ENCODE data around the gene TENM3.
A peak's percentile ranks its signal among the peaks of the same experiment; 100 is the strongest.

Gene TENM3

DNA sequence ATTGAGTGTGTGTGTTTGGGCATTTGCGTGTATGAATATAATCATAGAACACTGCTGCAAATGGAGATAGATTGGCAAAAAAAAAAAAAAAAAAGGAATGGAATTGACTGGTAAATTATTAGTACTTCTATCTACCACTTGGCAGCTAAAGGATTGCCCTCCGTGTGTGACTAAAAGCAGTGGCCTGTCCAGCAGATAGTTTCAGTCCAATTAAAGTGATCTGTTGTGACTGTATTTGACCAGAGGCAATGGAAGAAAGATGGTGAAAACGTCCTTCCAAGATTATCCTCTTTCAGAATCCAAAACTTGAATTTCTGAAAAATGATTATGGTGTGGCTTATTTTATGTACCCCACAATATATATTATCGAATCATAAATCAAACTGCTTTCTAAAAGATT, 19.5 kb upstream of the TENM3 start:
- DNase-seq, result no peak
- Mint-ChIP-seq H3K4me3 (no peak overlapping the region), H3K27ac (no peak overlapping the region), H3K36me3 (ENCODE audit: low read depth) (no peaks in the 10 kb centered on the region), H3K27me3 (ENCODE audit: low read depth, poor library complexity) (peaks cover 6% of the 10 kb centered on the region), H3K4me1 (no peaks in the 10 kb centered on the region), H3K9me3 (no peaks in the 10 kb centered on the region)
- no peak for TF ChIP-seq CTCF (IDR thresholded peaks at IDR 0.05)

- Mint-ChIP-seq H3K4me1 (no peaks in the 10 kb centered on the region), H3K27ac (no peak overlapping the region), H3K27me3 (ENCODE audit: low read depth, poor library complexity) (peaks cover 6% of the 10 kb centered on the region), H3K36me3 (ENCODE audit: low read depth) (no peaks in the 10 kb centered on the region), H3K9me3 (no peaks in the 10 kb centered on the region), H3K4me3 (no peak overlapping the region)
- no peak for DNase-seq
- no peak for TF ChIP-seq CTCF (IDR thresholded peaks at IDR 0.05)
Observed at GRCh38 chr4:182224192-182224850, 18.9 kb upstream of the TENM3 start.

- no peaks in the 10 kb centered on the region for H3K4me1 Mint-ChIP-seq
- H3K27me3 Mint-ChIP-seq (ENCODE audit: low read depth, poor library complexity), result peaks cover 6% of the 10 kb centered on the region
- no peaks in the 10 kb centered on the region for H3K9me3 Mint-ChIP-seq
- DNase-seq, result no peak
- no peak for TF ChIP-seq CTCF (IDR thresholded peaks at IDR 0.05)
- H3K27ac Mint-ChIP-seq, result peak overlapping the region; percentile 21
- H3K4me3 Mint-ChIP-seq, result no peak overlapping the region
- H3K36me3 Mint-ChIP-seq (ENCODE audit: low read depth), result peaks cover 4% of the 10 kb centered on the region
Observed at GRCh38 chr4:182225257-182225852, 17.8 kb upstream of the TENM3 start.

DNA sequence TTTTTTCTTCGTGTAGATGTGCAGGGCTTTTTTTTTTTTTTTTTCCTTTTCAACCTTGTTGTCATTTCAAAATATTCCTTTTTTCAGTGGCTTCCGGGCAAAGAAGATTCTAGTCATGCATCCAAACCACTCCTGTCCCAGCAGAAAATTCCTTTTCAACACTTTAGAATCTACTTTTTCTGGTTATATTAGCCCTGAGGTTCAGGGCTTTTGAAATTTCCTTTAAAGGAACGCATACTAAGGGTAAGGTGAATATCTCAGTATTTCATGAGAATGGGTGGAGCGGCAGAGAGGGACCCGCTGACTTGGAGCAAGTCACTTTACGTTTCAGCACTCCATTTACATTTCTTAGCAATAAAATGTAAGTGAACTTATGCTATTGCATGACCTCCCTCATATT, 15.6 kb upstream of the TENM3 start:
- Mint-ChIP-seq H3K27ac (no peak overlapping the region), H3K4me3 (no peak overlapping the region), H3K36me3 (ENCODE audit: low read depth) (peaks cover 14% of the 10 kb centered on the region), H3K27me3 (ENCODE audit: low read depth, poor library complexity) (peaks cover 6% of the 10 kb centered on the region), H3K4me1 (peaks cover 16% of the 10 kb centered on the region), H3K9me3 (no peaks in the 10 kb centered on the region)
- TF ChIP-seq CTCF (IDR thresholded peaks at IDR 0.05), result no peak
- no peak for DNase-seq

- no peak overlapping the region for H3K4me3 Mint-ChIP-seq
- H3K27ac Mint-ChIP-seq, result no peak overlapping the region
- peaks cover 20% of the 10 kb centered on the region for H3K36me3 Mint-ChIP-seq (ENCODE audit: low read depth)
- H3K4me1 Mint-ChIP-seq, result peaks cover 16% of the 10 kb centered on the region
- H3K27me3 Mint-ChIP-seq (ENCODE audit: low read depth, poor library complexity), result peaks cover 6% of the 10 kb centered on the region
- TF ChIP-seq CTCF (IDR thresholded peaks at IDR 0.05), result no peak
- DNase-seq, result no peak
- H3K9me3 Mint-ChIP-seq, result no peaks in the 10 kb centered on the region
Observed at GRCh38 chr4:182228991-182229577, 14.1 kb upstream of the TENM3 start.
